ENCODE results near the gene CAD.
"Not testable (repeated sequence)": the region's sequence is repeated elsewhere in the genome, so short reads cannot be mapped to it uniquely, and the experiment has no call there.

The CAD gene

DNA sequence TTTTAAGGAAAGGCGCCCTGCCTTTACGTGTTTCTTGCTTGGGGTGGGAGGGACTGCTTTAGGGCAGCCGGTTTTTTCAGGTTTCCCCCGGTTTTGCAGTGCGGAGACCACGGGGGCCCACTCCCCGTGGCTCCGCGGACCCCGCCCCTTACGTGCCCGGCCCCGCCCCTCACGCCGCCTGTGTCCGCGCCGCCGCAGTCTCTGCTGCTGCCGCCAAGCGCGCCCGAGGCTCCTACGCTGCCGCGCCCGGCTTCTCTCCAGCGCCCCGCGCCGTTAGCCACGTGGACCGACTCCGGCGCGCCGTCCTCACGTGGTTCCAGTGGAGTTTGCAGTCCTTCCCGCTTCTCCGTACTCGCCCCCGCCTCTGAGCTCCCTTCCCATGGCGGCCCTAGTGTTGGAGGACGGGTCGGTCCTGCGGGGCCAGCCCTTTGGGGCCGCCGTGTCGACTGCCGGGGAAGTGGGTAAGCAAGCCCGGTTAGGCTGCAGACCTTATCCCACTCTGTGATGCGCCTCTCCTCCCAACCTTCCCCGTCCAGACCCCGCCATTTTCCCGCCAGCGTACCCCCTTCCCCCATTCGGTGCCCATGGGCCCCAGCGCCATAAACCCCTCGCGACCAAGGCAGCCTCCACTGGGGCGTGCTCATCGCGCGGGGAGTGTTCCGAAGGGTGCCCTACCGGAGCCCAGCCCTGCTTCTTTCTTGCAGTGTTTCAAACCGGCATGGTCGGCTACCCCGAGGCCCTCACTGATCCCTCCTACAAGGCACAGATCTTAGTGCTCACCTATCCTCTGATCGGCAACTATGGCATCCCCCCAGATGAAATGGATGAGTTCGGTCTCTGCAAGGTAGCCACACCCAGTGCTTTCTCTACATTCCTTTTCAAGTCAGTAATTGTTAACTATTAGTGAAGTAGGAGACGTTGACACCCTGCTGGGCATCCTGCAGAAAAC, at the start of gene CAD:
Gene CAD, plus strand, starts transcription at position 197 of the 949 bp plus-strand sequence. Its CDS starts 183 bp downstream, at position 380.
- DNase-seq, result peak; percentile 78 to 79

DNA sequence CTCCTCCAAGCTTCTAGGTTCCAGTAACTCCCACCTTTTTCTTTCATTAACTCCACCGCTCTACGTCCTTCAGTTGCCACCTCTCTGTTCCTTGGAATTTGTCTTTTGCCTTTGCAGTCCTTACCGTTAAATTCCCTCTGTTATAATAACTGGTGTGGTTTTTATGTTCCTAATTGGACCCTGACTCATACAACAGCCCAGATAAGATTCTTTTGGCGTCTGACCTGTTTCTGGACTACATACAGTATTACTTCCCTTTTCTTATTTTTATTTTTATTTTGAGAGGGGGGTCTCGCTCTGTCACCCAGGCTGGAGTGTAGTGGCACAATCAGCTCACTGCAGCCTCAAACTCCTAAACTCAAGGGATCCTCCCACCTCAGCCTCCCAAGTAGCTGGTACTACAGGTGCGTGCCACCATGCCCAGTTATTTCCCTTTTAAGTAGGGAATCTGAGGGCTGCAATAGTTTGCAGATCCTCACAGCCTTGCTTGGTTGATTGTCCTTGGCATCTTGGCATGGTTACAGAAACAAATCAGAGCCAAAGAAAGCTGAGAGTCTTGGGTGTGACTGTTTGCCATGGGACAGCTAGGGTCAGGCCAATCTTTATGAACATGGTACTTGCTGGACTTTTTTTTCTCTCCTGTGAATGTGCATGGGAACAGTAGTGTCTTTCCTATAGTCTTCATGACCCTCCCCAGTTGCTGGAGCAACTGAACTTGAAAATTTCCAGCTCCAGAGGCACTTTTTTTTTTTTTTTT, 46.4 kb upstream of the CAD start:
- DNase-seq, result no peak

DNA sequence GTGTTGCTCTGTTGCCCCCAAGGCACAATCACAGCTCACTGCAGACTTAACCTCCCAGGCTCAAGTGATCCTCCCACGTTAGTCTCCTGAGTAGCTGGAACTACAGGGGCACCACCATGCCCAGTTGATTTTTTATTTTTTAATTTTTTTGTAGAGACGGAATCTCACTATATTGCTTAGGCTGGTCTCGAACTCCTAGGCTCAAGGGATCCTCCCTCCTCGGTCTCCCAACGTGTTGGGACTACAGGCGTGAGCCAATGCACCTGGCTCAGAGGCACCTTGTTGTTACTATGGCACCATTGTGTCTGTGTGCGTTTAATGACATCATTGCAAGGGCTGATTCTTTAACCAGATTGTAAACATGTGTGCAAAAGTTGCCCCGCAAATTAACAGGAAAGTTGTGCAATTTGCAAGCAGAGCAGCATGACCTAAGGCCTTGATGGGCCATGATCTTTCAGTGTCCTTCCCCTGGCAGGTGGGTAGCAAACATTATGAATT, 45.8 kb upstream of the CAD start:
- DNase-seq, result peak in 1 of 2 experiments; percentile 17

DNA sequence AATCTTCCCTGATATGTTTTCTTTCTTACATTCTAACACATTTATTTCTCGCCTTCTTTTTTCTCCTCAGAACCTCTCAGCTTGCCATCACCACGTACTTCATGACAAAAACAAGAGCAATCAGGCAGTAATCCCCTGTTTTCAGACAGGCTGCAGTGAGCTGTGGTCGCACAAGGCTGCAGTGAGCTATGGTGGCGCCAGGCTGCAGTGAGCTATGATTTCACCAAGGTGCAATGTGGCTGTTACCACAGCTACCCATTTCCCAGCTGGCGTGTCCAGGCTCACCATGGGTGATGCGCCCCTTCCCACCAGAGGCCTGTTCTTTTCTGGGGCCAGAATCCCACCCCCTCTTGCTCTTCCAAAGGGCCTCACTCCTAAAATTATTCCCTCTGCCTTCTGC, 42.5 kb upstream of the CAD start:
- peak in 1 of 2 experiments; percentile 22 for DNase-seq

DNA sequence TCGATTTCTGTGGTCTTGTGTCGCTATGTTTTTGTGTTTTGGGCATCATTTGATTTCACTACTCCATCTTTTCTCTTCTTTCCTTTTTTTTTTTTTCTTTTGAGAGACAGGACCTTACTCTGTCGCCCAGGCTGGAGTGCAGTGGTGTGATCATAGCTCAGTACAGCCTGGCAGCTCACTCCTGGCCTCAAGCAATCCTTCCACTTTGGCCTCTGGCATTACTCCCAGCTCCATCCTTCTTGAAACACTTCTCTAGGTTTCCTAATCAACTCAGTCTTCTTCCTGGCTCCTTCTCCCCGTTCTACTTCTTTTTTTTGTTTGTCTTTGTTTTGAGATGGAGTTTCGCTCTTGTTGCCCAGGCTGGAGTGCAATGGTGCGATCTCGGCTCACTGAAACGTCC, 41.8 kb upstream of the CAD start:
- no peak for DNase-seq

DNA sequence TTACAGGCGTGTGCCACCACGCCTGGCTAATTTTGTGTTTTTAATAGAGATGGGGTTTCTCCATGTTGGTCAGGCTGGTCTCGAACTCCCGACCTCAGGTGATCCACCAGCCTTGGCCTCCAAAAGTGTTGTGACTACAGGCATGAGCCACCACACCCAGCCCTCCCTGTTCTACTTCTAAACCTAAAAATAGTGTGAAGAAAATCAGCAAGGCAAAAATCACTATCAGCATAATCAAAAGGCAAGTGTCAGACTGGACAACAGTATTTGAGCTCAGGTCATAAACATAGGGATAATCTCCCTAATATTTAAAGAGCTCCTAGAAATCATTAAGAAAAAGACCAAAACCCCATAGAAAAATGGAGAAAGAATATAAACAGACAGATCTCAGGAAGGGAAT, 41.4 kb upstream of the CAD start:
- DNase-seq, result not testable (repeated sequence)

DNA sequence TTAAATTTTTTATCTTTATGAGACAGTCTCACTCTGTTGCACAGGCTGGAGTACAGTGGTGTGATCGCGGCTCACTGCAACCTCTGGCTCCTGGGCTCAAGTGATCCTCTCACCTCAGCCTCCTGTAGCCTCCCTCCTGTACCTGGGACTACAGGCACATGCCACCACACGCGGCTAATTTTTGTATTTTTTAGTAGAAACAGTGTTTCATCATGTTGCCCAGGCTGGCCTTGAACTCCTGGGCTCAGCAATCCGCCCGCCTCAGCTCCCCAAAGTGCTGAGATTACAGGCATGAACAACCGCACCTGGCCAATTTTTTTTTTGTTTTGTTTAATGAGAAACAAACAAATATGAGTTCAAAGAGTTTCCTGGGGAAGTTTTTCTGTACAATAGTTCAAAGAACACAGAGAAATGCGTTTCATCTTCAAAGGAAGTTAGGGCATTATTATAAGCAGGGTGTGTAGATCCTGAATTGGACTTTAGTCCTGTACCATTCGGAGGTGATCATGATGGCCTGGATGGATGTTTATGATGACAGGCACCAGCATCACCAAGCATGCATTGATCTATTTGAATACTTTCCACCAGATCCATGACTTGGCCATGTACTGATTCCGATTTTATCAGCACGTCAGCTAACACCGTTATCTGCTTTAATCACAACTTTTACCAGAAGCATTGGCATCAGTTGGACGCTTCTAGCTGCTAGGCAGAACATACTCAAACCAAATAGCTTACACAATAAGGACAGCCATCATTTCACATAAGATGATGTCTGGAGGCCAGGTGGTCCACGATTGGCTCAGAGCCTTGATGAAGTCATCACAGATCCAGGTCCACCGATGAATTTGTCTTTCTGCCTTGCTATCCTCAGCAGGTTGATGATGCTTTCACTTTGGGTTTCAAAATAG, 39.5 kb upstream of the CAD start:
- no peak for DNase-seq

DNA sequence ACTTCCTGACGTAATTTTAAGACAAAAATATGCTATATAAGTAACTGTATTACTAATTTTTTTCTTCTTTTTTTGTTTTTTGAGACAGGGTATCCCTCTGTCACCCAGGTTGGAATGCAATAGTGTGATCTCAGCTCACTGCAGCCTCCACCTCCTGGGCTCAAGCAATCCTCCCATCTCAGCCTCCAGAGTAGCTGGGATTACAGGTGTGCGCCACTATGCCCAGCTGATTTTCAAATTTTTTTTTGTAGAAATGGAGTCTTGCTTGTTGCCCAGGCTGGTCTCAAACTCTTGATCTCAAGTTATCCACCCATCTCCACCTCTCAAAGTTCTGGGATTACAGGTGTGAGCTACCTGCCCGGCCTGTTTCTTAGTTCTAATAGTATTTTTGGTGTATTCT, 38.7 kb upstream of the CAD start:
- DNase-seq, result no peak

DNA sequence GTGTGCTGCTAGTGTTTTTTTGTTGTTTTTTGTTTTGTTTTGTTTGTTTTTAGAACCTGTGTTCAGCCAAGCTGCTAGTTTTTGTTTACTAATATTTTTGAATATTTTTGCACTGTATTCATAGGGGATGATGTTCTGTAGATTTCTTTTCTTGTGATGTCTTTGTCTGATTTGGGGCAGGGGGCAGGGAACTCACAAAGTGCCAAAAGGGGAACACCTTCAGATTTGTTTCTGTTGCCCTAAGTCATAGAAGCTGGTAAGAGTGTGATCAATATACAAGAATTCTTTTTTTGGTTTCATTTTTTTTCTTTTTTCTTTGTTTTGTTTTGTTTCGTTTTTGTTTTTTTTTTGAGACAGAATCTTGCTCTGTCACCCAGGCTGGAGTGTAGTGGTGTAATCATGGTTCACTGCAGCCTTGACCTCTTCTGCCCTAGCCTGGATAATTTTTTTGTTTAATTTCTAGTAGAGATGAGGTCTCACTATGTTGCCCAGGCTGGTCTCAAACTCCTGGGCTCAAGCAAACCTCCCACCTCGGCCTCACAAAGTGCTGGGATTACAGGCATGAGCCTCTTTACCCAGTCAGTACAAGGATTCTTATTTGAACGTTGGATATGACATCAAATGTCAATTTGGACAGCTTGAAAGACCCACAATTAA, 37.7 kb upstream of the CAD start:
- no peak for DNase-seq

DNA sequence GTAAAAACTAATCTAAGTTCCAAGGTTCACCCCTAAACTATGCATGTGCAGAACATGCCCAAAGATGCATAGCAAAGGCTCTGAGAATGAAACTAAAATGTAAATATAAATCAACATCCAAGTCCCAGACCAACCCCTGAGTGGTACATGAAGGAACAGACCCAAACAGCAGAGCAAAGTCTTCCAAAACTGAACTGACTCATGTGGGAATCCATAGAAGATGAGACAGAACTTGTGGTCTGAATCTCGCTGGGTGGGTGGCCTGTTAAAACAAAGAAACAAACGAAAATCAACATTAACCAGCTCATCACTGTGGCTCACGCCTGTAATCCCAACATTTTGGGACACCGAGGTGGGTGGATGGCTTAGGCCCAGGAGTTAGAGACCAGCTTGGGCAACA, 34.8 kb upstream of the CAD start:
- DNase-seq, result no peak

DNA sequence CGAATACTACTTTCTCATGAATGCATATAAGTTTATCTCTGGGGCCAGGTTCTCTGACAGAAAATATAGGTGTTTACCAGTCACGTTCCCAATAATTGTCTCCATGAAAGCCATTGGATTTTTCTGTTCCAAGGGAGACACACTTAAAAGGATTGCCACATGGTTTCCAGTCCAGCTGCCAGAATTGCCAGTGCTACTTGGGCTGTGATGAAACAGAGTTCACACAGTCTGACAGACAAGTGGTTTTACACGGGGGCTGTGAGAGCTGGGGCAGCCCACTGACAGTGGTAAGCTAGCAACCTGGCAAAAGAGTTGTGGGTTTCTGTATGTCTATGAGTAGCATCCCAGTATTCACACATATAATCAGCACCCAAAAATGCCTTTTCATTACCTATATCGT, 33.1 kb upstream of the CAD start:
- DNase-seq, result no peak

DNA sequence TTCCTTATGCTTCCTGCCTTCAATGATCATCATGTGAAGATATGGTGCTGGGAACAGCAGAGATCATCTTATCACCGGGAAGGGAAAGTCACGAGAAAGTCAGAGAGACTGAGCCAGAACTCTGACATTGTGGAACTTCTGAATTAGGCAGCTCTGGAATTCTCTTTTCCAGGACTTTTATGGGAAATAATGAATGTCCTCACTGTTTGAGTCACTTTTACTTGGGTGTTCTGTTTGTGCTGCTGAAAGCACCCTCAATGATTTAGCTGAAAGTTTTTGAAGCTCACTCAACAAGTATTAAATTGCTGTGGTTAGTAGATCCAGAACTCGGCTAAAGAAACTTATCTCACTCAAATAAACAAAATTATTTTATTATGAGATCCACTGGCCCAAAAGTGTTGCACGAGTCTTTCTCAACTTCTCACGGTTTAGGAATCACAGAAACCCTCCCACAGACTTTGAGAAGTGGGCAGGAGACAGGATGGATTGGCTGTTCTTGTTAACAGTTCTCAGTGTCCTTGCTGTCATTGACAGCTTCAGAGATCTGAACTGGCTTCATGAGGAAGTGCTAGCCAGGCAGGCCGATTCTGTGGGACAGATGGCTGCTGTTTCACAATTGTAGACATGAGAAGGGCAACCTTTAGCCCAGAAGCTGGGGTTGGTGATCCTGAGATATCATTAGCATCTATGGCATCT, 31.7 kb upstream of the CAD start:
- DNase-seq, result peak in 1 of 2 experiments; percentile 2

DNA sequence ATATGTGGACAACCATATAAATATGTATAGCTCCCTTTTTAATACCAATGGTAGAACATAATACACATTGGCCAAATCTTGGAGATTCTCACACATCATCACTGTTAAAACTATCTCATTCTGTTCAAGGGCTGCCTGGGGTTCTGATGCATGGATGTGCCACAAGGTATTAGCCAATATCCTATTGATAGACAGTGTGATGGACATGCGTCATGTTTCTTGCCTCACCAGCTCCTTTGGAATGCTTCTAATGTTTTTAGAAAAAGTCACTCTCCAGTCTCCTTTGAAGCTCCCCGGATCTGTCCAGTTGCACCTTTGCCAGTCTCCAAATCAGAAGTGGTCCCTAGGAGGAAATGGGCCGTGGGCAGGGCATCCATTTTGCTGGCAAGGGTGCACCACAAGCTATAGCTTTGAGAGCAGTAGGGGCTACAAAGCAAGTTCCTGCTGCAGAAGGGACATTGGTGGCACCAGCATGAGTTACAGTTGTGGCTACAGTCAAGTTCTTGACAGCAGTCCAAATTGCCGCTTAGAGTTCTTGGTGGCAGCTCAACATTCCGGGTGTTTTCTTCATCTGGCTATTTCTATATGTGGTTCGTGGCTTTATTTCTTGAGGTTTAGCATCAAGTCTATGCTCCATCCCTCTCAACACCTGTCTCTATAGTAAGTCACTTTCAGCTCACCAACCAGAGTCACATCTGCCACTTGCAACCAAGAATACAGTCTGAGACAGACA, 30.4 kb upstream of the CAD start:
- DNase-seq, result no peak

DNA sequence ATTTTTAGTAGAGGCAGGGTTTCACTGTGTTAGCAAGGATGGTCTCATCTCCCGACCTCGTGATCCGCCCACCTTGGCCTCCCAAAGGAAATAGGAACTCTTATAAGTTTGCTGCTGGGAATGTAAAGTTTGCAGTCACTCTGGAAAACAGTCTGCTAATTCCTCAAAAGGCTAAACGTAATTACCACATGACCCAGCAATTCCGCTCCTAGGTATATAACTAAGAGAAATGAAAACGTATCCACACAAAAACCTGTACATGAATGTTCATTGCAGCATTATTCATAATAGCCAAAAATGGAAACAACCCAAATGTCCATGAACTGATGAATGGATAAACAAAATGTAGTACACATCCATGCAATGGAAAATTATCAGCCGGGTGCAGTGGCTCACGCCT, 27.2 kb upstream of the CAD start:
- no peak for DNase-seq

DNA sequence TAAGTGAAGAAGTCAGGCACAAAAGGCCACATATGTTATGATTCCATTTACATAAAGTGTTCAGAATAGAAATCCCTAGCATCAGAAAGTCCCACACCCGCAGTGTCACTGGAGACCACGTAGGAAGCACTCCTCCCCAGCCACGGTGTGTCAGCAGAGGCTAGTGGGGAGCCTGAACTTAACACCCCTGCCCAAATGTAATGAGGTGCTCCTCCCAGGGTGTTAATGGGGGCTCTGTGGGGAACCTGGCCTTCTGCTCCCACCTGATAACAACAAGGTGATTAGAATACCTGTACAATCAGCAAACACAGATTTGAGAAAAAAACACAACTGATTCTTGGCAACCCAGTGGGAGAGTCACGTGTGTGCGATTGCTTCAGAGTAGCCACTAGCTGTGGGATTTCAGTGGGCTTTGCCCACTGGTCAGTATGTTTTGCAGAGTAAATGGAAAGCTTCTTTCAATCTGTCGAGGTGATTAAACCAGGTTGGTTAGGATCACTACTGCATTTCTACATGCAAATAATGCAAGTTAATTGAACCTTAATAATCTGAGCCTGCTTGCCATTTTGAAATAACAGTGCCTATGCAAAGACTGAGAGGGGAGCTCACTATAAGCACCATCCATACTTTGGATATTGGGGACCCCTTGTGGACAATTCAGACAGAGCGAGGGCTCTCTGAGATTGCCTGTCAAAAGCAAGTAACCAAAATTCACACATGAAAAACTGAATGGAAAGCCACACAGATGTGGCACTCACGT, 25.9 kb upstream of the CAD start:
- peak; percentile 21 to 35 for DNase-seq

DNA sequence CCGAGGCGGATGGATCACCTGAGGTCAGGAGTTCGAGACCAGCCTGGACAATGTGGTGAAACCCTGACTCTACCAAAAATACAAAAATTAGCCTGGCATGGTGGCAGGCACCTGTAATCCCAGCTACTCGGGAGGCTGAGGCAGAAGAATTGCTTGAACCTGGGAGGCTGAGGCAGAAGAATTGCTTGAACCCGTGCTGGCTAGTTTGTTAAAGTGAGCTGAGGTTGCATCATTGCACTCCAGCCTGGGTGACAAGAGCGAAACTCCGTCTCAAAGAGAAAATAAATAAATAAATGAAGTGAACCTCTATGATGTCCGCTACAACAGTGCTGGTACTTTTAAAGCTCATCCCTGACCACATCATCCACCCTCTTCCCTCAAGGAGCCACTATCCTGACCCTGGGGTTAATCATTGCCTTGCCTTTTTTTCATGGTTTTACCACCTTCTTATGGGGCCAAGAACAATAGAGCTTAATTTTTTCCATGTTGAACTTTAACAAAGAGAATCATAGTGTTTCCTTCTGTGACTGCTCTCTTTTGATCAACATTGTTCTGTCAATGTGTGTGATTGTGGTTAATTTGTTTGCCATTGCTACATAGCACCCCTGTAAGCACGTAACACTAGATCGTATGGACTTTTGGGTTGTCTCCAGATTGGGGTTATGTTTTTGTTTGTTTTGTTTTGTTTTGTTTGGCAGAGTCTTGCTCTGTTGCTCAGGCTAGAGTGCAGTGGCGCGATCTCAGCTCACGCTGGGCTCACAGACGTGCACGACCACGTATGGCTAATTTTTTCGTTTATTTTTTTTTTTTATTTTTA, 22.4 kb upstream of the CAD start:
- DNase-seq, result no peak

DNA sequence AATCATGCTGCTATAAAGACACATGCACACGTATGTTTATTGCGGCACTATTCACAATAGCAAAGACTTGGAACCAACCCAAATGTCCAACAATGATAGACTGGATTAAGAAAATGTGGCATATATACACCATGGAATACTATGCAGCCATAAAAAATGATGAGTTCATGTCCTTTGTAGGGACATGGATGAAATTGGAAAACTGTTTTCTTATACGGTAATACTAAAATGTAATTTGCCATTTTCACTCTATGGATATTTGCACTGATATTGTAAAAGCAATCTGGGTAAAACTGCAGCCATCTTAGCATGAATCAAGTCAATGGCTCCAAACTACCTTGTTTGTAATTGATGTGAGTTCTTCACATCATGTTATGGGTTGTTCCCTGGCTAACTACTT, 21.4 kb upstream of the CAD start:
- not testable (repeated sequence) for DNase-seq

DNA sequence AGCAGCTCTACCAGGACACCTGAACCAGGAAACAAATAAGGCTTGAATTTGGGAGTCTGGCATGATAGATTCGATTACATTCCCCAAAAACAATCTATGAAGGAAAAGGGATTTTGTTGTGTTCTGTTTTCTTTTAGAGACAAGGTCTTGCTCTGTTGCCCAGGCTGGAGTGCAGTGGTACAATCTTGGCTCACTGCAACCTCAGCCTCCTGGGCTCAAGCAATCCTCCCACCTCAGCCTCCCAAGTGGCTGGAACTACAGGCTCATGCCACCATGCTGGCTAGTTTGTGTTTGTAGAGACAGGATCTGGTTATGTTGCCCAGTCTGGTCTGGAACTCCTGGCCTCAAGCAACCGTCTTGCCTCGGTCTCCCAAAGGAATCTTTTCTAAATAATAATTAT, 19.1 kb upstream of the CAD start:
- not testable (repeated sequence) for DNase-seq

DNA sequence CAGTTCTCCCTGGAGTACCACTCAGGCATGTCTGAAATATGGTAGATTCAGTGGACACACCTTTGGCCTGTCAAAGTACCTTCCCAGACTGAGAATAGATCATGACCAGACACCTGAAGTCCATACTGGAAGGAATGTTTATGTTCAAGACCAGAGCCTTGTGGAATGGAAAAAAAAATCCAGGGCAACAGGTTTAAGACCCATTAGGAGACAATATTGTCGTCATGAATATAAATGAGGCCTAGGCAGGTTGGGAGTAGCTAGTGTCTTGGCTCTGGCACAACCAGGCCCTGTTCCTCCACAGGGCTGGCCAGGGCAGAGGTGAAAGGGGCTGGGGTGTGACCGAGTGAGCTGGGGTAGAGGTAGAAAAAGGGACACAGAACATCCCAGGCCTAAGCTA, 18.5 kb upstream of the CAD start:
- no peak for DNase-seq
